ENCODE measurements around the gene TTLL5. TPM values are rescaled to one million over a fixed set of nuclear protein-coding genes. Genes with fewer than 3 reads are reported as not detected.

The TTLL5 gene
- polyA plus RNA-seq, 1 of the 3 experiments (the other 2 are of a cell fraction) = 9.6 TPM

DNA sequence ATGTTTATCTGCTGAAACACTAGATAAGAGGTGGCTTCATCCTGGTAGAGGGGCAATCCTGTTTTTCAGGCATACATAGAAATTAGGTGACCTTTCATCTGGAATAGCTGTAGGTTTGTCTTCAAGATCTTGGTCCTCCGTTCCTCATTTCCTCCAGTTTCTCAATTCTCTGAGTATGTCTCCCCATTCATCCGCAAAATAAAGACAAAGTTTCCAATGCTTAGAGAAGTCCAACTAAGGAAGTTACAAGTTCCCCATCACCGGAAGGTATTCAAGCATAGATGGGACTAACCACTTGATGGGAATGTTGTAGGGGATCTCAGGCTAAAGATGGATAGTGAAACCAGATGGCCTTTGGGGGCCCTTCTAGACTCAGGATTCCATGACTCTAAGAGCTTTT, 34.6 kb upstream of the TTLL5 start:
- H3K27ac ChIP-seq (ENCODE audit: low read depth in 2 of 2, low read length in 1 of 2) = no peak overlapping the region
- CTCF ChIA-PET = interaction anchor here (1.3 to 2.6 kb wide), 2 partner anchors 9 to 28 kb away, joined by 3 to 11 read pairs; no protein-coding TSS in a partner anchor
- no peaks in the 10 kb centered on the region for H3K36me3 ChIP-seq (replicated peaks in 1 of 2; ENCODE audit: control insufficient read depth in 1 of 2, insufficient read depth in 2 of 2, low read length in 1 of 2)
- 82% methylated on average over 3 of the region's 3 CpGs for WGBS (ENCODE audit: low lambda C conversion rate)
- no peaks in the 10 kb centered on the region for H3K9me2 ChIP-seq
- H4K20me1 ChIP-seq (ENCODE audit: insufficient read depth) = no peaks in the 10 kb centered on the region
- no peak overlapping the region for H3K4me3 ChIP-seq (ENCODE audit: low read depth in 2 of 2, low read length in 1 of 2)
- no peak for DNase-seq
- H3K4me1 ChIP-seq (ENCODE audit: control insufficient read depth in 1 of 2, insufficient read depth in 2 of 2, low read depth in 1 of 2, low read length in 1 of 2) = no peaks in the 10 kb centered on the region
- TF ChIP-seq SMC3 (IDR thresholded peaks at IDR 0.05; ENCODE audit: low read depth, low read length) = no peak
- TF ChIP-seq NFIC (IDR thresholded peaks at IDR 0.05; ENCODE audit: borderline replicate concordance) = no peak
- TF ChIP-seq YY1 (IDR thresholded peaks at IDR 0.05; ENCODE audit: low read depth) = no peak
- TF ChIP-seq, protein P1, sequence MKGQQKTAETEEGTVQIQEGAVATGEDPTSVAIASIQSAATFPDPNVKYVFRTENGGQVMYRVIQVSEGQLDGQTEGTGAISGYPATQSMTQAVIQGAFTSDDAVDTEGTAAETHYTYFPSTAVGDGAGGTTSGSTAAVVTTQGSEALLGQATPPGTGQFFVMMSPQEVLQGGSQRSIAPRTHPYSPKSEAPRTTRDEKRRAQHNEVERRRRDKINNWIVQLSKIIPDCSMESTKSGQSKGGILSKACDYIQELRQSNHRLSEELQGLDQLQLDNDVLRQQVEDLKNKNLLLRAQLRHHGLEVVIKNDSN (IDR thresholded peaks at IDR 0.05; ENCODE audit: borderline replicate concordance, low read depth) = no peak
- TF ChIP-seq MXI1 (IDR thresholded peaks at IDR 0.05; ENCODE audit: low read depth, low read length) = no peak
- no peak for TF ChIP-seq GATA2 (CRISPR knock-in tag; IDR thresholded peaks at IDR 0.05)
- no peak for TF ChIP-seq RXRA (IDR thresholded peaks at IDR 0.05; ENCODE audit: borderline replicate concordance, low read depth)
- TF ChIP-seq, protein P2, sequence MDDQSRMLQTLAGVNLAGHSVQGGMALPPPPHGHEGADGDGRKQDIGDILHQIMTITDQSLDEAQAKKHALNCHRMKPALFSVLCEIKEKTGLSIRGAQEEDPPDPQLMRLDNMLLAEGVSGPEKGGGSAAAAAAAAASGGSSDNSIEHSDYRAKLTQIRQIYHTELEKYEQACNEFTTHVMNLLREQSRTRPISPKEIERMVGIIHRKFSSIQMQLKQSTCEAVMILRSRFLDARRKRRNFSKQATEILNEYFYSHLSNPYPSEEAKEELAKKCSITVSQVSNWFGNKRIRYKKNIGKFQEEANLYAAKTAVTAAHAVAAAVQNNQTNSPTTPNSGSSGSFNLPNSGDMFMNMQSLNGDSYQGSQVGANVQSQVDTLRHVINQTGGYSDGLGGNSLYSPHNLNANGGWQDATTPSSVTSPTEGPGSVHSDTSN (IDR thresholded peaks at IDR 0.05) = no peak
- no peak for TF ChIP-seq RFX5 (IDR thresholded peaks at IDR 0.05; ENCODE audit: low read length)
- TF ChIP-seq CHD2 (IDR thresholded peaks at IDR 0.05; ENCODE audit: low read length, partially characterized antibody) = no peak
- TF ChIP-seq EP300 (IDR thresholded peaks at IDR 0.05; ENCODE audit: borderline replicate concordance in 1 of 2, low read depth in 1 of 2, low read length in 1 of 2) = no peak
- TF ChIP-seq POLR2AphosphoS5 (IDR thresholded peaks at IDR 0.05; ENCODE audit: low read depth, low read length) = no peak
- TF ChIP-seq, protein P3, sequence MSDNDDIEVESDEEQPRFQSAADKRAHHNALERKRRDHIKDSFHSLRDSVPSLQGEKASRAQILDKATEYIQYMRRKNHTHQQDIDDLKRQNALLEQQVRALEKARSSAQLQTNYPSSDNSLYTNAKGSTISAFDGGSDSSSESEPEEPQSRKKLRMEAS (IDR thresholded peaks at IDR 0.05; ENCODE audit: low read depth) = no peak
- no peak for TF ChIP-seq EZH2phosphoT487 (IDR thresholded peaks at IDR 0.05; ENCODE audit: borderline replicate concordance, low read depth)
- no peak for TF ChIP-seq TCF12 (IDR thresholded peaks at IDR 0.05)
- TF ChIP-seq, protein P4, sequence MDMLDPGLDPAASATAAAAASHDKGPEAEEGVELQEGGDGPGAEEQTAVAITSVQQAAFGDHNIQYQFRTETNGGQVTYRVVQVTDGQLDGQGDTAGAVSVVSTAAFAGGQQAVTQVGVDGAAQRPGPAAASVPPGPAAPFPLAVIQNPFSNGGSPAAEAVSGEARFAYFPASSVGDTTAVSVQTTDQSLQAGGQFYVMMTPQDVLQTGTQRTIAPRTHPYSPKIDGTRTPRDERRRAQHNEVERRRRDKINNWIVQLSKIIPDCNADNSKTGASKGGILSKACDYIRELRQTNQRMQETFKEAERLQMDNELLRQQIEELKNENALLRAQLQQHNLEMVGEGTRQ (IDR thresholded peaks at IDR 0.05; ENCODE audit: borderline replicate concordance, low read depth, low read length) = no peak
- TF ChIP-seq NRF1 (IDR thresholded peaks at IDR 0.05; ENCODE audit: low read depth, low read length) = no peak
- no peak for TF ChIP-seq RAD21 (IDR thresholded peaks at IDR 0.05; ENCODE audit: low read length)
- TF ChIP-seq FOSL2 (IDR thresholded peaks at IDR 0.05; ENCODE audit: borderline replicate concordance, low read depth) = no peak
- TF ChIP-seq, protein P5, sequence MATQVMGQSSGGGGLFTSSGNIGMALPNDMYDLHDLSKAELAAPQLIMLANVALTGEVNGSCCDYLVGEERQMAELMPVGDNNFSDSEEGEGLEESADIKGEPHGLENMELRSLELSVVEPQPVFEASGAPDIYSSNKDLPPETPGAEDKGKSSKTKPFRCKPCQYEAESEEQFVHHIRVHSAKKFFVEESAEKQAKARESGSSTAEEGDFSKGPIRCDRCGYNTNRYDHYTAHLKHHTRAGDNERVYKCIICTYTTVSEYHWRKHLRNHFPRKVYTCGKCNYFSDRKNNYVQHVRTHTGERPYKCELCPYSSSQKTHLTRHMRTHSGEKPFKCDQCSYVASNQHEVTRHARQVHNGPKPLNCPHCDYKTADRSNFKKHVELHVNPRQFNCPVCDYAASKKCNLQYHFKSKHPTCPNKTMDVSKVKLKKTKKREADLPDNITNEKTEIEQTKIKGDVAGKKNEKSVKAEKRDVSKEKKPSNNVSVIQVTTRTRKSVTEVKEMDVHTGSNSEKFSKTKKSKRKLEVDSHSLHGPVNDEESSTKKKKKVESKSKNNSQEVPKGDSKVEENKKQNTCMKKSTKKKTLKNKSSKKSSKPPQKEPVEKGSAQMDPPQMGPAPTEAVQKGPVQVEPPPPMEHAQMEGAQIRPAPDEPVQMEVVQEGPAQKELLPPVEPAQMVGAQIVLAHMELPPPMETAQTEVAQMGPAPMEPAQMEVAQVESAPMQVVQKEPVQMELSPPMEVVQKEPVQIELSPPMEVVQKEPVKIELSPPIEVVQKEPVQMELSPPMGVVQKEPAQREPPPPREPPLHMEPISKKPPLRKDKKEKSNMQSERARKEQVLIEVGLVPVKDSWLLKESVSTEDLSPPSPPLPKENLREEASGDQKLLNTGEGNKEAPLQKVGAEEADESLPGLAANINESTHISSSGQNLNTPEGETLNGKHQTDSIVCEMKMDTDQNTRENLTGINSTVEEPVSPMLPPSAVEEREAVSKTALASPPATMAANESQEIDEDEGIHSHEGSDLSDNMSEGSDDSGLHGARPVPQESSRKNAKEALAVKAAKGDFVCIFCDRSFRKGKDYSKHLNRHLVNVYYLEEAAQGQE (IDR thresholded peaks at IDR 0.05; ENCODE audit: low read depth, low read length) = no peak
- no peaks in the 10 kb centered on the region for H3K9me3 ChIP-seq
- POLR2A ChIA-PET = no interaction called here
- peaks cover 7% of the 10 kb centered on the region; the same call in 1 of the 2 replicates for H3K27me3 ChIP-seq (ENCODE audit: insufficient read depth)
- no peaks in the 10 kb centered on the region for H3F3A ChIP-seq (replicated peaks; ENCODE audit: insufficient read depth)
- no peak overlapping the region for H3K4me2 ChIP-seq
- no peaks in the 10 kb centered on the region for H3K79me2 ChIP-seq (ENCODE audit: insufficient read depth)
- no peak overlapping the region for H3K9ac ChIP-seq
- no peak overlapping the region for H2AFZ ChIP-seq (ENCODE audit: low read depth)

Data from SK-N-SH (cell line).